Breast epithelium (tissue), 3 donors: ENCODE data around the gene THAP2.

ENCODE experiments used
- CTCF ChIP-seq, 3 donors: fragments of 450-650 bp; IDR thresholded peaks; one replicate each; pipeline ENCODE4 v1.5.1; 2016 to 2017; ENCODE audit warnings: antibody characterized with exemption in 3 of 3, mild to moderate bottlenecking in 3 of 3, moderate library complexity in 3 of 3
- POLR2A ChIP-seq: fragments of 450-650 bp; IDR thresholded peaks from one replicate; pipeline ENCODE4 v1.6.1; 2016; ENCODE audit warnings: antibody characterized with exemption, mild to moderate bottlenecking, moderate library complexity
- POLR2AphosphoS5 ChIP-seq, 3 donors: sonication (generic); formaldehyde crosslinking; IDR thresholded peaks; one replicate each; pipeline ENCODE4 v1.6.1; 2017; ENCODE audit warnings: antibody characterized with exemption in 3 of 3

- TF ChIP-seq CTCF (IDR thresholded peaks at IDR 0.05) = no peak
- TF ChIP-seq POLR2AphosphoS5 (IDR thresholded peaks at IDR 0.05) = no peak
- TF ChIP-seq POLR2A = no peak
Measured at GRCh38 chr12:71682466-71682865, 18.4 kb downstream of the THAP2 start.
